Transverse colon (tissue), 4 donors: ENCODE results near the gene HPD. TPM values are rescaled to one million over a fixed set of nuclear protein-coding genes. Genes with fewer than 3 reads are reported as not detected.
"Not testable (repeated sequence)": the region's sequence is repeated elsewhere in the genome, so short reads cannot be mapped to it uniquely, and the experiment has no call there.

ENCODE experiments used
- DNase-seq: peaks from one replicate; pipeline ENCODE4 v3.0.0-alpha.2; 2019
- H3K27ac ChIP-seq, 4 donors: fragments of 200-600 bp; sonication (generic); 2 replicates each; pipeline ENCODE4 v1.5.1; 2016 to 2018; ENCODE audit warnings: inconsistent platforms in 4 of 4
- H3K27me3 ChIP-seq: fragments of 200-600 bp; sonication (generic); 2 replicates; pipeline ENCODE4 v1.5.1; 2017; ENCODE audit warnings: inconsistent platforms
- H3K36me3 ChIP-seq, 4 donors: fragments of 200-600 bp; sonication (generic); 2 replicates each; pipeline ENCODE4 v1.5.1; 2017 to 2019; ENCODE audit warnings: inconsistent platforms in 4 of 4
- H3K4me1 ChIP-seq, 4 donors: fragments of 200-600 bp; sonication (generic); 2 replicates each; pipeline ENCODE4 v1.5.1; 2017 to 2020; ENCODE audit warnings: inconsistent platforms in 4 of 4
- H3K4me3 ChIP-seq, 4 donors: fragments of 200-600 bp; sonication (generic); 1 replicate in 1 of 4; 2 replicates in 3 of 4; pipeline versions ENCODE4 v1.5.1 to v1.6.1; 2017 to 2019; ENCODE audit warnings: inconsistent platforms in 4 of 4
- H3K9me3 ChIP-seq, 2 donors: fragments of 200-600 bp; sonication (generic); 2 replicates each; pipeline ENCODE4 v1.5.1; 2017 to 2019; ENCODE audit warnings: inconsistent platforms in 2 of 2
- EP300 ChIP-seq: sonication (generic); formaldehyde crosslinking; IDR thresholded peaks from one replicate; pipeline ENCODE4 v1.6.1; 2017; ENCODE audit warnings: antibody characterized with exemption, low read depth
- POLR2A ChIP-seq: fragments of 450-650 bp; IDR thresholded peaks from one replicate; pipeline ENCODE4 v1.6.1; 2016; ENCODE audit warnings: antibody characterized with exemption, mild to moderate bottlenecking, moderate library complexity
- POLR2AphosphoS5 ChIP-seq, 3 donors: sonication (generic); formaldehyde crosslinking; IDR thresholded peaks; one replicate each; pipeline ENCODE4 v1.6.1; 2016; ENCODE audit warnings: antibody characterized with exemption in 3 of 3
- WGBS, 2 donors: methylation state at CpG; one replicate each; pipeline ENCODE4 v1.1.5; 2018; ENCODE audit warnings: low coverage in 1 of 2; 5-methylcytosine and 5-hydroxymethylcytosine counted together
- in situ Hi-C, 4 donors: fragments of 200-750 bp; cut with MboI; loops; one replicate each; pipeline versions ENCODE4 v1.15.0 to v1.15.1; 2017; ENCODE audit warnings: low sequenced_read_pairs in 3 of 4, low pct_ligation_motif_present in 1 of 4, low pct_unique_long_range_greater_than_20kb in 1 of 4
- intact Hi-C: fragments of 100-400 bp; cut with DNase I; formaldehyde crosslinking; loops from one replicate; pipeline ENCODE4 v1.15.1; 2023; ENCODE audit warnings: low total_unique reads
- total RNA-seq, 4 donors: library from RNA; depleted of rRNA; stranded (reverse); fragments of >200 nt; gene quantifications; one replicate each; pipeline ENCODE4 v1.1.0, GENCODE V29; 2016
- TF ChIP-seq, protein P1 (sequence below), 5 experiments: fragments of 200-600 bp in 3 of 5; fragments of 450-650 bp in 2 of 5; sonication (generic) in 3 of 5; IDR thresholded peaks; 1 replicate in 2 of 5; 2 replicates in 3 of 5; pipeline ENCODE4 v1.5.1; 2016 to 2017; ENCODE audit warnings: antibody characterized with exemption in 5 of 5, inconsistent platforms in 3 of 5, mild to moderate bottlenecking in 2 of 5, moderate library complexity in 1 of 5

The HPD gene
- total RNA-seq, 4 donors from 2014 or later, result 0.41 TPM; not detected in 3

DNA sequence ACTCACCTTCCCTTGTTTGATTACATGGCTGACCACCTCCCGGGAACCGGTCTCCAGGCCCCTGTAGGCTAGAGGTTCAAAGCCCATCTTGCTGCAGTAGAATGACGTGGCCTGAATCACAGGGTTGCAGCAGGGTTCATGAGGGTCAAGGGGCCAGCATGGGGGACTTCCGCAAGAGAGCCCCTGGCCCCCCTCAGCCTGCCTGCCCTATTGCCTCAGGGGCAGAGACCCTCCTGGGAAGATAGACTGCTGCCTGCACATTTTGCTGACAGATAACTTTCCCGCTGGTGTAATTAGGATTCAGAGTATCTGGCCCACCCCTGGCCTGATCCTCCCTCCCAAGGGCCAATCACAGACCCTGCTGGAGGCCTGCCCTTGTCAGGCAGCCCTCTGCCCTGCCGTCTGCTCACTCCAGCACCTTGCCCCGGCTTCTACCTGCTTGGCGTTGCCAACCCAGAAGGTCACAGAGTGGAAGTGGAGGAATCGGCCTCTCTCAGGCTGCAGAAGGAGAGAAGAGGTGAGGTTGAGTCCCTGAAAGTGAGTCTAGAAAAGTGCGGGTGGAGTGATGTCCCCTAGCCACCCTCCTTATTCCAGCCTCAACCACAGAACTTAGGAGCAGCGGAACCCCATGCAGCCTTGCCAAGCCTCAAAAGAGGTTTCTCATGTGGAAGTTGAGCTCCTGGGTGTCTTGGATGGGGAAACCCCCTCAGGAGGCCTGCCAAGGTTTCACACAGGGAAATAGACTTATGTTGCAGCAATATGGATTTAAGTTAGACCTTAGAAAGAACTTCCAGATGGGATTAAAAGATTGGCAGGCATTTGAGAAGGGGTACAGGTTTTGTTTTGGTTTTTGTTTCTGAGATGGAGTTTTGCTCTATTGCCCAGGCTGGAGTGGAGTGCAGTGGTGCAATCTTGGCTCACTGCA, 1.1 kb downstream of the HPD start:
- no peaks in the 10 kb centered on the region for H3K36me3 ChIP-seq
- no peak for TF ChIP-seq POLR2A
- TF ChIP-seq POLR2AphosphoS5 (IDR thresholded peaks at IDR 0.05), result no peak
- no peak for TF ChIP-seq EP300
- TF ChIP-seq, protein P1, sequence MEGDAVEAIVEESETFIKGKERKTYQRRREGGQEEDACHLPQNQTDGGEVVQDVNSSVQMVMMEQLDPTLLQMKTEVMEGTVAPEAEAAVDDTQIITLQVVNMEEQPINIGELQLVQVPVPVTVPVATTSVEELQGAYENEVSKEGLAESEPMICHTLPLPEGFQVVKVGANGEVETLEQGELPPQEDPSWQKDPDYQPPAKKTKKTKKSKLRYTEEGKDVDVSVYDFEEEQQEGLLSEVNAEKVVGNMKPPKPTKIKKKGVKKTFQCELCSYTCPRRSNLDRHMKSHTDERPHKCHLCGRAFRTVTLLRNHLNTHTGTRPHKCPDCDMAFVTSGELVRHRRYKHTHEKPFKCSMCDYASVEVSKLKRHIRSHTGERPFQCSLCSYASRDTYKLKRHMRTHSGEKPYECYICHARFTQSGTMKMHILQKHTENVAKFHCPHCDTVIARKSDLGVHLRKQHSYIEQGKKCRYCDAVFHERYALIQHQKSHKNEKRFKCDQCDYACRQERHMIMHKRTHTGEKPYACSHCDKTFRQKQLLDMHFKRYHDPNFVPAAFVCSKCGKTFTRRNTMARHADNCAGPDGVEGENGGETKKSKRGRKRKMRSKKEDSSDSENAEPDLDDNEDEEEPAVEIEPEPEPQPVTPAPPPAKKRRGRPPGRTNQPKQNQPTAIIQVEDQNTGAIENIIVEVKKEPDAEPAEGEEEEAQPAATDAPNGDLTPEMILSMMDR (IDR thresholded peaks at IDR 0.05), result no peak
- in situ Hi-C loops, result no loop called here
- no peaks in the 10 kb centered on the region for H3K9me3 ChIP-seq
- H3K4me1 ChIP-seq, result peaks cover 9 to 20% (median 15%) of the 10 kb centered on the region in 4 donors
- WGBS, 2 donors, result 72% methylated on average over 11 of the region's 11 CpGs; no CpG with 5 or more reads in 1 of the 2 donors
- no peak overlapping the region for H3K4me3 ChIP-seq
- H3K27me3 ChIP-seq, result no peaks in the 10 kb centered on the region
- intact Hi-C loops, result no loop called here
- H3K27ac ChIP-seq, result peak overlapping the region in 2 of 4 donors; percentile 85 to 91
- DNase-seq, result no peak

- intact Hi-C loops, result not testable (repeated sequence)
- WGBS, 2 donors, result 71 to 77% methylated on average over 3 of the region's 3 CpGs
These were observed 6.3 kb downstream of the HPD start for GRCh38 chr12:121852392-121852791.

DNA sequence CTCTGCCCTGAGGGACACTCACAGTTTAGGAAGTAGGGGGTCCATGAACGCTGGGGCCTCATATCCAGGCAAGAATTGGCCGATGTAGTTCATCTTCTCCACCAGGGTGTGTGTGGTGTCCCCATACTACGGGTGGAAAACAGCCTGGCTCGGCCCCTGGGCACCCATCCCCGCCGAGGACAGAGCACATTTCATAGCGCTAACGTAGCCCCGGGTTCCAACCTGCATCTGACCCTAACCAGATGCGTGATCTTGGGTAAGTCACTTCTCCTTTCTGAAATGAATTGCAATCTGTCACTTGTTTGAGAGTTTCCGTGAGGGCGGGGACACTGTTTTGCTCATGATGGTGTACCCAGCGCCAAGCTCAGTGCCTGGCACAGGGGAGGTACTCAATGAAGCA, 9.0 kb downstream of the HPD start:
- Histone ChIP-seq H3K4me3 (no peak overlapping the region), H3K36me3 (no peaks in the 10 kb centered on the region), H3K4me1 (no peaks in the 10 kb centered on the region), H3K27me3 (no peaks in the 10 kb centered on the region), H3K9me3 (no peaks in the 10 kb centered on the region), H3K27ac (no peak overlapping the region)
- intact Hi-C loops (no loop called here), in situ Hi-C loops (no loop called here)
- no peak for DNase-seq
- TF ChIP-seq POLR2AphosphoS5 (IDR thresholded peaks at IDR 0.05), result no peak
- TF ChIP-seq POLR2A, result no peak
- TF ChIP-seq, protein P1 (IDR thresholded peaks at IDR 0.05), result no peak
- TF ChIP-seq EP300, result no peak
- 70 to 83% methylated on average over 2 to 13 of the region's 13 CpGs for WGBS, 2 donors

More at GRCh38 chr12:121852392-121852791, 6.3 kb downstream of the HPD start:
- in situ Hi-C loops, H3K36me3 ChIP-seq, H3K4me3 ChIP-seq, H3K27ac ChIP-seq, H3K4me1 ChIP-seq, H3K9me3 ChIP-seq, DNase-seq, H3K27me3 ChIP-seq: not testable (repeated sequence)

GRCh38 chr12:121849211-121849610, 9.4 kb downstream of the HPD start:
- DNase-seq, result no peak
- H3K27ac ChIP-seq, result no peak overlapping the region
- no peak overlapping the region for H3K4me3 ChIP-seq
- TF ChIP-seq EP300 (no peak), POLR2AphosphoS5 (IDR thresholded peaks at IDR 0.05) (no peak), POLR2A (no peak)
- TF ChIP-seq, protein P1 (IDR thresholded peaks at IDR 0.05), result no peak
- no peaks in the 10 kb centered on the region for H3K9me3 ChIP-seq
- intact Hi-C loops (no loop called here), in situ Hi-C loops (no loop called here)
- 94% methylated on average over 6 of the region's 6 CpGs; no CpG with 5 or more reads in 1 of the 2 donors for WGBS, 2 donors
- H3K4me1 ChIP-seq, result no peaks in the 10 kb centered on the region
- H3K27me3 ChIP-seq, result no peaks in the 10 kb centered on the region
- H3K36me3 ChIP-seq, result no peaks in the 10 kb centered on the region
